HepG2 (cell line): ENCODE measurements around the gene PLA2G4A. TPM values are rescaled to one million over a fixed set of nuclear protein-coding genes. Genes with fewer than 3 reads are reported as not detected.

Source experiments
- ATAC-seq: fragments of 200-7000 bp; cut with Tn5 transposase; 3 replicates; pipeline ENCODE4 v1.9.1; 2020; ENCODE audit warnings: mild to moderate bottlenecking, moderate library complexity
- BruUV-seq: library from RNA; stranded (reverse); fragments of 400-500 nt; replicated peaks from 2 replicates; lab custom pipeline; 2021; lab: Mats Ljungman, UMichigan
- CTCF ChIA-PET: fragments of 300-600 bp; formaldehyde crosslinking; extraction: SDS; loops from one replicate; lab custom pipeline; 2021; ENCODE audit warnings: low total read pairs, inconsistent platforms, low intra/inter-chr PET ratio; lab: Yijun Ruan, JAX
- POLR2A ChIA-PET: fragments of 350-600 bp; sonication (Branson Sonifier 250); formaldehyde crosslinking; loops from one replicate; lab custom pipeline; 2020; ENCODE audit warnings: antibody characterized with exemption, inconsistent platforms; lab: Yijun Ruan, JAX
- DNase-seq: peaks from one replicate; pipeline ENCODE4 v3.0.0-alpha.2; 2015; ENCODE audit warnings: low spot score
- FAIRE-seq: peaks from 3 replicates; lab custom pipeline; 2011; peaks lifted over from hg19 to GRCh38; lab: Jason Lieb, UNC
- H2AFZ ChIP-seq: one replicate; pipeline ENCODE4 v1.6.1; 2011; ENCODE audit warnings: low read length, inconsistent platforms
- H3K27ac ChIP-seq: fragments of 300-600 bp; 3 replicates; pipeline ENCODE4 v1.8.0; 2011; ENCODE audit warnings: mixed run types, mild to moderate bottlenecking, mixed read lengths, low read length, inconsistent platforms; ENCODE audit not compliant: insufficient read depth; ENCODE audit errors: extremely low read length
- H3K27me3 ChIP-seq, 2 experiments: fragments of 200-600 bp in 1 of 2; 2 replicates in 1 of 2; 3 replicates in 1 of 2; pipeline versions ENCODE4 v1.6.0 to v1.8.0; 2011; ENCODE audit warnings: low read length in 2 of 2, mild to moderate bottlenecking in 2 of 2, moderate library complexity in 2 of 2, inconsistent platforms in 1 of 2; ENCODE audit not compliant: insufficient read depth in 2 of 2, control insufficient read depth in 1 of 2
- H3K36me3 ChIP-seq, 2 experiments: fragments of 200-600 bp in 1 of 2; replicated peaks in 1 of 2; 2 replicates in 1 of 2; 3 replicates in 1 of 2; pipeline versions ENCODE4 v1.5.1 to v1.8.0; 2011; ENCODE audit warnings: low read length in 2 of 2, inconsistent platforms in 1 of 2; ENCODE audit not compliant: insufficient read depth in 2 of 2, control insufficient read depth in 1 of 2
- H3K4me1 ChIP-seq: 2 replicates; pipeline ENCODE4 v1.5.1; 2012; ENCODE audit warnings: low read length, inconsistent platforms; ENCODE audit not compliant: insufficient read depth
- H3K4me2 ChIP-seq: 2 replicates; pipeline ENCODE4 v1.6.0; 2011; ENCODE audit warnings: low read depth, low read length, inconsistent platforms
- H3K4me3 ChIP-seq, 3 experiments: fragments of 200-600 bp in 1 of 3; sonication (generic), shearing (Covaris generic) in 1 of 3; replicated peaks in 1 of 3; 2 replicates each; pipeline ENCODE4 v1.5.1; 2011 to 2016; ENCODE audit warnings: low read length in 3 of 3, inconsistent platforms in 2 of 3, low read depth in 2 of 3, mild to moderate bottlenecking in 2 of 3, control low read depth in 1 of 3, mixed read lengths in 1 of 3; ENCODE audit not compliant: insufficient read depth in 1 of 3
- H3K79me2 ChIP-seq: one replicate; pipeline ENCODE4 v1.6.1; 2011; ENCODE audit warnings: low read length, inconsistent platforms; ENCODE audit not compliant: insufficient read depth
- H3K9ac ChIP-seq: 2 replicates; pipeline ENCODE4 v1.6.0; 2011; ENCODE audit warnings: mild to moderate bottlenecking, low read depth, low read length, inconsistent platforms; ENCODE audit not compliant: insufficient read depth
- H3K9me3 ChIP-seq: 2 replicates; pipeline ENCODE4 v1.5.1; 2012; ENCODE audit warnings: mild to moderate bottlenecking, low read length
- H4K20me1 ChIP-seq: 2 replicates; pipeline ENCODE4 v1.6.0; 2011; ENCODE audit warnings: inconsistent platforms, mild to moderate bottlenecking, low read length, moderate library complexity; ENCODE audit not compliant: insufficient read depth
- REST ChIP-seq, 2 experiments: IDR thresholded peaks; 2 replicates each; pipeline ENCODE4 v1.6.1; 2011 to 2012; ENCODE audit warnings: low read length in 2 of 2, borderline replicate concordance in 1 of 2, low read depth in 1 of 2, mild to moderate bottlenecking in 1 of 2, moderate library complexity in 1 of 2
- ZNF446 ChIP-seq: sonication (generic); formaldehyde crosslinking; IDR thresholded peaks from 2 replicates; pipeline ENCODE4 v1.5.0; 2020; ENCODE audit warnings: mild to moderate bottlenecking, missing genetic modification reagents
- ZNF687 ChIP-seq: sonication (generic); formaldehyde crosslinking; IDR thresholded peaks from 2 replicates; pipeline ENCODE4 v1.5.1; 2020; ENCODE audit warnings: mild to moderate bottlenecking, missing genetic modification reagents, moderate library complexity
- WGBS: methylation state at CpG from one replicate; pipeline ENCODE4 v1.1.6; 2017; ENCODE audit warnings: low lambda C conversion rate; 5-methylcytosine and 5-hydroxymethylcytosine counted together
- in situ Hi-C: cut with HindIII; loops from 2 replicates; pipeline ENCODE4 v1.10.0; 2017; ENCODE audit warnings: low pct_unique_long_range_greater_than_20kb; ENCODE audit not compliant: extremely low pct_ligation_motif_present
- intact Hi-C: fragments of 100-400 bp; cut with micrococcal nuclease; formaldehyde crosslinking; loops from one replicate; pipeline ENCODE4 v1.10.0; 2022; ENCODE audit not compliant: unreplicated experiment
- polyA plus RNA-seq, 8 experiments: library from polyadenylated mRNA; depleted of rRNA in 3 of 8; stranded (reverse) in 7 of 8; unstranded in 1 of 8; fragments of >200 nt; fragmentation: Illumina TruSeq in 4 of 8; extraction: Trizol in 4 of 8; gene quantifications; 2 replicates each; pipeline versions ENCODE4 v1.2.1 to v1.2.3, GENCODE V29; 2011 to 2016; ENCODE audit warnings: low read depth in 4 of 8, missing spikeins in 1 of 8, mixed read lengths in 1 of 8; ENCODE audit not compliant: insufficient read depth in 1 of 8
- total RNA-seq, 5 experiments: library from RNA; depleted of rRNA; stranded (reverse); fragments of >200 nt; fragmentation: Illumina TruSeq; extraction: Trizol; gene quantifications; 2 replicates each; pipeline ENCODE4 v1.2.3, GENCODE V29; 2016; ENCODE audit warnings: low read depth in 1 of 5
- TF ChIP-seq, protein P1 (sequence below): sonication (generic); formaldehyde crosslinking; IDR thresholded peaks from 2 replicates; pipeline ENCODE4 v1.5.1; 2020; ENCODE audit warnings: missing genetic modification reagents, mild to moderate bottlenecking, borderline replicate concordance

Gene PLA2G4A
- total and polyA plus RNA-seq, 2 of the 13 experiments (the other 11 are each of a cell fraction or from before 2014, with no cell fraction given) = not detected

DNA sequence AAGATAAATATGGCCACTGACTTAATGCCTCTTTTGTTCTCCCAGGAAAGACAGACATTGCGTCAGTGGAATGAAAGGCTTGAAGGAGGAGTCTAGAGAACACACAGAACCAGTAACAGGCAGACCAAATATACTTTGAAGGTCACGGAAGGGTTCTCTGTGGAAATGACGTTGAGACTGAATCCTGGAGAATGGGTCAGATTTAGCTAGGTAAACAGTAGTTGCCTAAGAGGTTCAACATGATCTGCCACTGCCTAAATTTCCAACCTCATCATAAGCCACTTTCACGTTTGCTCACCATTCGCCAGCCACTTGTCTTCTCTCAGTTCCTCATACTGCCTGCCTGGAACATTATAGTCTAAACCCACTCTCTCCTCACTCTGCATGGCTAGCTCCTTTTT, 20.5 kb downstream of the PLA2G4A start:
- no peaks in the 10 kb centered on the region for H4K20me1 ChIP-seq
- WGBS = 0% methylated on average over 5 of the region's 5 CpGs
- DNase-seq (peak; percentile 53), ATAC-seq (no peak), FAIRE-seq (no peak)
- no peak overlapping the region for H3K9ac ChIP-seq
- in situ Hi-C loops = no loop called here
- H3K27ac ChIP-seq = no peak overlapping the region
- no peaks in the 10 kb centered on the region for H3K9me3 ChIP-seq
- H2AFZ ChIP-seq = no peak overlapping the region
- H3K79me2 ChIP-seq = no peaks in the 10 kb centered on the region
- ChIA-PET POLR2A (no interaction called here), CTCF (no interaction called here)
- no peaks in the 10 kb centered on the region for H3K27me3 ChIP-seq
- no peaks in the 10 kb centered on the region for H3K4me1 ChIP-seq
- TF ChIP-seq REST (IDR thresholded peaks at IDR 0.05; ENCODE audit: borderline replicate concordance in 1 of 2, low read depth in 1 of 2, low read length in 2 of 2) (no peak), ZNF446 (CRISPR knock-in tag) (no peak), ZNF687 (CRISPR knock-in tag) (no peak)
- TF ChIP-seq, protein P1, sequence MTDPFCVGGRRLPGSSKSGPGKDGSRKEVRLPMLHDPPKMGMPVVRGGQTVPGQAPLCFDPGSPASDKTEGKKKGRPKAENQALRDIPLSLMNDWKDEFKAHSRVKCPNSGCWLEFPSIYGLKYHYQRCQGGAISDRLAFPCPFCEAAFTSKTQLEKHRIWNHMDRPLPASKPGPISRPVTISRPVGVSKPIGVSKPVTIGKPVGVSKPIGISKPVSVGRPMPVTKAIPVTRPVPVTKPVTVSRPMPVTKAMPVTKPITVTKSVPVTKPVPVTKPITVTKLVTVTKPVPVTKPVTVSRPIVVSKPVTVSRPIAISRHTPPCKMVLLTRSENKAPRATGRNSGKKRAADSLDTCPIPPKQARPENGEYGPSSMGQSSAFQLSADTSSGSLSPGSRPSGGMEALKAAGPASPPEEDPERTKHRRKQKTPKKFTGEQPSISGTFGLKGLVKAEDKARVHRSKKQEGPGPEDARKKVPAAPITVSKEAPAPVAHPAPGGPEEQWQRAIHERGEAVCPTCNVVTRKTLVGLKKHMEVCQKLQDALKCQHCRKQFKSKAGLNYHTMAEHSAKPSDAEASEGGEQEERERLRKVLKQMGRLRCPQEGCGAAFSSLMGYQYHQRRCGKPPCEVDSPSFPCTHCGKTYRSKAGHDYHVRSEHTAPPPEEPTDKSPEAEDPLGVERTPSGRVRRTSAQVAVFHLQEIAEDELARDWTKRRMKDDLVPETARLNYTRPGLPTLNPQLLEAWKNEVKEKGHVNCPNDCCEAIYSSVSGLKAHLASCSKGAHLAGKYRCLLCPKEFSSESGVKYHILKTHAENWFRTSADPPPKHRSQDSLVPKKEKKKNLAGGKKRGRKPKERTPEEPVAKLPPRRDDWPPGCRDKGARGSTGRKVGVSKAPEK (CRISPR knock-in tag) = no peak
- no peaks in the 10 kb centered on the region for H3K36me3 ChIP-seq
- BruUV-seq = no TSS peak
- no peak overlapping the region for H3K4me2 ChIP-seq
- no peak overlapping the region for H3K4me3 ChIP-seq
- intact Hi-C loops = no loop called here
